NCI-H345 (cell line): ENCODE results near the gene EMX1.

ENCODE experiments used
- DNase-seq: peaks from one replicate; lab custom pipeline; 2025; lab: John Stamatoyannopoulos, UW

Gene EMX1

GRCh38 chr2:72958542-72959385, 41.4 kb downstream of the EMX1 start:
- no peak for DNase-seq

GRCh38 chr2:72959554-72959953, 42.2 kb downstream of the EMX1 start:
- DNase-seq: no peak

GRCh38 chr2:72959995-72960981, 43.0 kb downstream of the EMX1 start:
- DNase-seq: no peak

GRCh38 chr2:72961036-72961720, 43.9 kb downstream of the EMX1 start:
- DNase-seq: no peak

GRCh38 chr2:72961853-72962468, 44.6 kb downstream of the EMX1 start:
- no peak for DNase-seq

- DNase-seq: no peak
Observed at GRCh38 chr2:72962911-72963310, 45.6 kb downstream of the EMX1 start.

- DNase-seq: no peak
Observed at GRCh38 chr2:72963423-72964145, 46.3 kb downstream of the EMX1 start.

GRCh38 chr2:72964146-72964525, 46.8 kb downstream of the EMX1 start:
- DNase-seq: no peak

- no peak for DNase-seq
Observed at GRCh38 chr2:72965016-72965415, 47.7 kb downstream of the EMX1 start.

- no peak for DNase-seq
Observed at GRCh38 chr2:72965770-72966450, 48.6 kb downstream of the EMX1 start.

- DNase-seq: no peak
Observed at GRCh38 chr2:72968286-72968685, 51.0 kb downstream of the EMX1 start.

GRCh38 chr2:72969706-72970105, 52.4 kb downstream of the EMX1 start:
- no peak for DNase-seq

- DNase-seq: no peak
Observed at GRCh38 chr2:72971036-72971435, 53.7 kb downstream of the EMX1 start.

GRCh38 chr2:72972352-72973136, 55.2 kb downstream of the EMX1 start:
- DNase-seq: no peak

- no peak for DNase-seq
Observed at GRCh38 chr2:72973137-72973535, 55.8 kb downstream of the EMX1 start.

GRCh38 chr2:72973566-72974435, 56.5 kb downstream of the EMX1 start:
- peak; percentile 58 for DNase-seq

- DNase-seq: no peak
Observed at GRCh38 chr2:72974436-72974754, 57.1 kb downstream of the EMX1 start.

GRCh38 chr2:72975017-72975416, 57.7 kb downstream of the EMX1 start:
- DNase-seq: no peak

- DNase-seq: no peak
Observed at GRCh38 chr2:72979896-72980295, 62.6 kb downstream of the EMX1 start.
